Measurements from ENCODE around the gene BCOR. TPM values are rescaled to one million over a fixed set of nuclear protein-coding genes. Genes with fewer than 3 reads are reported as not detected.

BCOR gene
- total and polyA plus RNA-seq, 9 of the 15 experiments (the other 6 are each of a cell fraction or from before 2014, with no cell fraction given), result 27.5 to 113 (median 37.6) TPM

DNA sequence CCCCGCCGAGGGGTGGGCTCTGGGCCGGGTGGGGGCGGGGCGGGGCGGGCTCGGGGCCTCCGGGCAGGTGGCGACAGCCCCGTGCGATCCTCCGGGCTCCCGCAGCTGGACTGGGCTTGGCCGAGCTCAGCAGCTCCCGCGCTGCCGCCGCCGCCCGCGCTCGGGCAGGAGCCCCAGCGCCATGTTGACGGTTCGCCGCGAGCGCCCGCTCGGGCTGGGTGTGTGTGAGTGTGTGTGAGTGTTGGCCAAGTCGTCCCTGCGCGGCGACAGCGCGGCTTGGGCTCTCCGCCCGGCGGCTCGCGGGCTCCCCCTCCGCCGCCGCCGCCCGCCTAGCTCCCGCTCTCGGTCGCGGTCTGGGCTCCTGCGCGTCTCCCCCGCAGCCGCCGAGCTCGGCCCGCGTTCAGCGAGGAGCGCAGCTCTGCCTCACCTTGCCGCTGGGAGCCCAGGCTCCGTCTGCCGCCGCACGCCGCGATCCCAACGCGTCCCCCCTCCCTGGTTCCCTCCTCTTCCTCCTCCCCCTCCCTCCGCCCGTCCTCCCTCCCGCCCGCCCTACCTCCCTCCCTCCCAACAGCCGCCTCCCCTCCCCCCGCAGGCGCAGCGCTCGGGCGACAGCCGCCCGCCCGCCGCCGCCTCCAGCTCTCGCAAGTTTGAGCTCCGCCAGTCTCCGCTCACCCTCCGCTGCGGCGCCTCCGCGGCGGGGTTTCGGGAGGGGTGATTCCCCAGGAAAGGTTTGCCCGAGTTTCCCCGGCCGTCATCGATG, at the start of gene BCOR (continued):
- TF ChIP-seq DIDO1 (tag; IDR thresholded peaks at IDR 0.05; ENCODE audit: low read depth), result no peak
- no peak for TF ChIP-seq SIX5 (IDR thresholded peaks at IDR 0.05; ENCODE audit: borderline replicate concordance in 1 of 2, insufficient read depth in 1 of 2, low read depth in 1 of 2, low read length in 2 of 2)
- TF ChIP-seq RAD51 (IDR thresholded peaks at IDR 0.05; ENCODE audit: borderline replicate concordance, low read depth), result no peak
- TF ChIP-seq ZNF583 (CRISPR knock-in tag; IDR thresholded peaks at IDR 0.05), result 0 out of 2 replicates have a peak, but pooled peaks have one; percentile 48
- TF ChIP-seq, protein P1, sequence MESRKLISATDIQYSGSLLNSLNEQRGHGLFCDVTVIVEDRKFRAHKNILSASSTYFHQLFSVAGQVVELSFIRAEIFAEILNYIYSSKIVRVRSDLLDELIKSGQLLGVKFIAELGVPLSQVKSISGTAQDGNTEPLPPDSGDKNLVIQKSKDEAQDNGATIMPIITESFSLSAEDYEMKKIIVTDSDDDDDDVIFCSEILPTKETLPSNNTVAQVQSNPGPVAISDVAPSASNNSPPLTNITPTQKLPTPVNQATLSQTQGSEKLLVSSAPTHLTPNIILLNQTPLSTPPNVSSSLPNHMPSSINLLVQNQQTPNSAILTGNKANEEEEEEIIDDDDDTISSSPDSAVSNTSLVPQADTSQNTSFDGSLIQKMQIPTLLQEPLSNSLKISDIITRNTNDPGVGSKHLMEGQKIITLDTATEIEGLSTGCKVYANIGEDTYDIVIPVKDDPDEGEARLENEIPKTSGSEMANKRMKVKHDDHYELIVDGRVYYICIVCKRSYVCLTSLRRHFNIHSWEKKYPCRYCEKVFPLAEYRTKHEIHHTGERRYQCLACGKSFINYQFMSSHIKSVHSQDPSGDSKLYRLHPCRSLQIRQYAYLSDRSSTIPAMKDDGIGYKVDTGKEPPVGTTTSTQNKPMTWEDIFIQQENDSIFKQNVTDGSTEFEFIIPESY (CRISPR knock-in tag; IDR thresholded peaks at IDR 0.05), result no peak
- no peak for TF ChIP-seq SRSF9 (IDR thresholded peaks at IDR 0.05; ENCODE audit: borderline replicate concordance, low read depth, low read length)
- no peak for TF ChIP-seq HNRNPH1 (optimal IDR thresholded peaks at IDR 0.05; ENCODE audit: low read depth, low read length)
- no peak for TF ChIP-seq POLR3A (IDR thresholded peaks at IDR 0.05; ENCODE audit: borderline replicate concordance, extremely low read depth, insufficient read depth, insufficient read length)
- no peak for TF ChIP-seq ZNF133 (CRISPR knock-in tag; IDR thresholded peaks at IDR 0.05)
- peak; percentile 80 for TF ChIP-seq RBFOX2 (IDR thresholded peaks at IDR 0.05; ENCODE audit: low read depth, low read length)
- no peak for TF ChIP-seq ZNF444 (CRISPR knock-in tag; IDR thresholded peaks at IDR 0.05)
- TF ChIP-seq EZH2 (IDR thresholded peaks at IDR 0.05; ENCODE audit: borderline replicate concordance, low read depth, low read length), result no peak
- TF ChIP-seq MAZ (CRISPR knock-in tag; conservative IDR thresholded peaks at IDR 0.05 in 1 of 2, IDR thresholded peaks at IDR 0.05 in 1 of 2), result peak; percentile 52 to 73; a peak in 2 of 4 replicates
- TF ChIP-seq, protein P2, sequence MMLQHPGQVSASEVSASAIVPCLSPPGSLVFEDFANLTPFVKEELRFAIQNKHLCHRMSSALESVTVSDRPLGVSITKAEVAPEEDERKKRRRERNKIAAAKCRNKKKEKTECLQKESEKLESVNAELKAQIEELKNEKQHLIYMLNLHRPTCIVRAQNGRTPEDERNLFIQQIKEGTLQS (IDR thresholded peaks at IDR 0.05), result no peak
- TF ChIP-seq, protein P2 (CRISPR knock-in tag; conservative IDR thresholded peaks at IDR 0.05), result no peak
- TF ChIP-seq, protein P3, sequence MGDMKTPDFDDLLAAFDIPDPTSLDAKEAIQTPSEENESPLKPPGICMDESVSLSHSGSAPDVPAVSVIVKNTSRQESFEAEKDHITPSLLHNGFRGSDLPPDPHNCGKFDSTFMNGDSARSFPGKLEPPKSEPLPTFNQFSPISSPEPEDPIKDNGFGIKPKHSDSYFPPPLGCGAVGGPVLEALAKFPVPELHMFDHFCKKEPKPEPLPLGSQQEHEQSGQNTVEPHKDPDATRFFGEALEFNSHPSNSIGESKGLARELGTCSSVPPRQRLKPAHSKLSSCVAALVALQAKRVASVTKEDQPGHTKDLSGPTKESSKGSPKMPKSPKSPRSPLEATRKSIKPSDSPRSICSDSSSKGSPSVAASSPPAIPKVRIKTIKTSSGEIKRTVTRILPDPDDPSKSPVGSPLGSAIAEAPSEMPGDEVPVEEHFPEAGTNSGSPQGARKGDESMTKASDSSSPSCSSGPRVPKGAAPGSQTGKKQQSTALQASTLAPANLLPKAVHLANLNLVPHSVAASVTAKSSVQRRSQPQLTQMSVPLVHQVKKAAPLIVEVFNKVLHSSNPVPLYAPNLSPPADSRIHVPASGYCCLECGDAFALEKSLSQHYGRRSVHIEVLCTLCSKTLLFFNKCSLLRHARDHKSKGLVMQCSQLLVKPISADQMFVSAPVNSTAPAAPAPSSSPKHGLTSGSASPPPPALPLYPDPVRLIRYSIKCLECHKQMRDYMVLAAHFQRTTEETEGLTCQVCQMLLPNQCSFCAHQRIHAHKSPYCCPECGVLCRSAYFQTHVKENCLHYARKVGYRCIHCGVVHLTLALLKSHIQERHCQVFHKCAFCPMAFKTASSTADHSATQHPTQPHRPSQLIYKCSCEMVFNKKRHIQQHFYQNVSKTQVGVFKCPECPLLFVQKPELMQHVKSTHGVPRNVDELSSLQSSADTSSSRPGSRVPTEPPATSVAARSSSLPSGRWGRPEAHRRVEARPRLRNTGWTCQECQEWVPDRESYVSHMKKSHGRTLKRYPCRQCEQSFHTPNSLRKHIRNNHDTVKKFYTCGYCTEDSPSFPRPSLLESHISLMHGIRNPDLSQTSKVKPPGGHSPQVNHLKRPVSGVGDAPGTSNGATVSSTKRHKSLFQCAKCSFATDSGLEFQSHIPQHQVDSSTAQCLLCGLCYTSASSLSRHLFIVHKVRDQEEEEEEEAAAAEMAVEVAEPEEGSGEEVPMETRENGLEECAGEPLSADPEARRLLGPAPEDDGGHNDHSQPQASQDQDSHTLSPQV (IDR thresholded peaks at IDR 0.05), result 0 out of 2 replicates have a peak, but pooled peaks have one; percentile 19
- TF ChIP-seq ARHGAP35 (IDR thresholded peaks at IDR 0.05; ENCODE audit: partially characterized antibody), result no peak
- TF ChIP-seq, protein P4, sequence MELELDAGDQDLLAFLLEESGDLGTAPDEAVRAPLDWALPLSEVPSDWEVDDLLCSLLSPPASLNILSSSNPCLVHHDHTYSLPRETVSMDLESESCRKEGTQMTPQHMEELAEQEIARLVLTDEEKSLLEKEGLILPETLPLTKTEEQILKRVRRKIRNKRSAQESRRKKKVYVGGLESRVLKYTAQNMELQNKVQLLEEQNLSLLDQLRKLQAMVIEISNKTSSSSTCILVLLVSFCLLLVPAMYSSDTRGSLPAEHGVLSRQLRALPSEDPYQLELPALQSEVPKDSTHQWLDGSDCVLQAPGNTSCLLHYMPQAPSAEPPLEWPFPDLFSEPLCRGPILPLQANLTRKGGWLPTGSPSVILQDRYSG (tag; conservative IDR thresholded peaks at IDR 0.05; ENCODE audit: low read depth), result no peak
- TF ChIP-seq POLR2H (tag; IDR thresholded peaks at IDR 0.05; ENCODE audit: low read depth), result no peak
